ENCODE data around the gene SHC1. TPM values are rescaled to one million over a fixed set of nuclear protein-coding genes. Genes with fewer than 3 reads are reported as not detected.
A peak's percentile ranks its signal among the peaks of the same experiment; 100 is the strongest.

The SHC1 gene
- total RNA-seq, 1 experiment from 2014 or later = 107 TPM

- Histone ChIP-seq H3K36me3 (ENCODE audit: low read depth, low read length) (peaks cover 9% of the 10 kb centered on the region; the same call in 1 of the 2 replicates), H3K79me2 (ENCODE audit: low read length) (peaks cover 63% of the 10 kb centered on the region), H3K27me3 (ENCODE audit: low read length) (no peaks in the 10 kb centered on the region), H3K4me3 (ENCODE audit: low read length) (peak overlapping the region; percentile 83), H3K9me3 (ENCODE audit: low read length) (no peaks in the 10 kb centered on the region), H3K9ac (ENCODE audit: low read length) (peak overlapping the region; percentile 74), H3K27ac (ENCODE audit: low read length) (peak overlapping the region; percentile 88), H3K4me1 (ENCODE audit: insufficient read depth, low read length) (peaks cover 57% of the 10 kb centered on the region), H2AFZ (ENCODE audit: low read length) (peak overlapping the region; percentile 61), H3K9me2 (replicated peaks; ENCODE audit: low read length) (no peaks in the 10 kb centered on the region), H3F3A (ENCODE audit: low read length, unreplicated experiment) (peaks cover 4% of the 10 kb centered on the region), H3K4me2 (ENCODE audit: low read length) (peak overlapping the region; percentile 98), H4K20me1 (ENCODE audit: low read length) (0 out of 2 replicates have a peak, but pooled peaks cover 3% of the 10 kb centered on the region)
- intact Hi-C loops (cut with micrococcal nuclease) = loop anchor here (2.0 kb wide), 2 partner anchors 47 to 81 kb away; partner anchors contain the start of gene ADAM15
- TF ChIP-seq CTCF (conservative IDR thresholded peaks at IDR 0.05; ENCODE audit: low read depth, low read length) (no peak), EZH2 (IDR thresholded peaks at IDR 0.05; ENCODE audit: low read length, unreplicated experiment) (no peak), EZH2phosphoT487 (IDR thresholded peaks at IDR 0.05; ENCODE audit: borderline replicate concordance, low read length) (no peak)
- peak; percentile 59 for DNase-seq
- POLR2A ChIA-PET (ENCODE audit: unreplicated experiment) = interaction anchor here (0.7 kb wide), 1 partner anchor 30 kb away, joined by 8 read pairs; no protein-coding TSS in a partner anchor
- peak; percentile 3; the same call in 1 of the 2 replicates for ATAC-seq
- CTCF ChIA-PET = interaction anchor here (0.6 to 4.1 kb wide), 3 partner anchors 14 to 72 kb away, joined by 3 to 16 read pairs (median 5); partner anchors contain the start of gene PYGO2
- BruUV-seq (replicated peaks) = no TSS peak
Observed at GRCh38 chr1:155003766-155004351, 33.3 kb upstream of the SHC1 start.

- Histone ChIP-seq H3K4me2 (ENCODE audit: low read length) (peak overlapping the region; percentile 98), H3F3A (ENCODE audit: low read length, unreplicated experiment) (peaks cover 4% of the 10 kb centered on the region), H3K27ac (ENCODE audit: low read length) (peak overlapping the region; percentile 88), H3K79me2 (ENCODE audit: low read length) (peaks cover 57% of the 10 kb centered on the region), H3K9ac (ENCODE audit: low read length) (peak overlapping the region; percentile 74), H3K9me2 (replicated peaks; ENCODE audit: low read length) (no peaks in the 10 kb centered on the region), H3K4me1 (ENCODE audit: insufficient read depth, low read length) (peaks cover 57% of the 10 kb centered on the region), H3K4me3 (ENCODE audit: low read length) (peak overlapping the region; percentile 83), H3K9me3 (ENCODE audit: low read length) (no peaks in the 10 kb centered on the region), H2AFZ (ENCODE audit: low read length) (peak overlapping the region; percentile 61), H3K27me3 (ENCODE audit: low read length) (no peaks in the 10 kb centered on the region), H3K36me3 (ENCODE audit: low read depth, low read length) (peaks cover 9% of the 10 kb centered on the region; the same call in 1 of the 2 replicates), H4K20me1 (ENCODE audit: low read length) (0 out of 2 replicates have a peak, but pooled peaks cover 3% of the 10 kb centered on the region)
- intact Hi-C loops (cut with micrococcal nuclease) = loop anchor here (2.0 kb wide), 2 partner anchors 48 to 82 kb away; partner anchors contain the start of gene ADAM15
- ATAC-seq (no peak), DNase-seq (peak; percentile 47)
- ChIA-PET CTCF (interaction anchor here (4.1 kb wide), 1 partner anchor 14 kb away, joined by 16 read pairs; no protein-coding TSS in a partner anchor), POLR2A (ENCODE audit: unreplicated experiment) (interaction anchor here (0.5 to 0.7 kb wide), 3 partner anchors 30 to 957 kb away, joined by 3 to 8 read pairs (median 4); no protein-coding TSS in a partner anchor)
- TSS peak; percentile 56 for BruUV-seq (replicated peaks)
- TF ChIP-seq EZH2 (IDR thresholded peaks at IDR 0.05; ENCODE audit: low read length, unreplicated experiment) (no peak), EZH2phosphoT487 (IDR thresholded peaks at IDR 0.05; ENCODE audit: borderline replicate concordance, low read length) (no peak), CTCF (conservative IDR thresholded peaks at IDR 0.05; ENCODE audit: low read depth, low read length) (no peak)
Observed at GRCh38 chr1:155003227-155003765, 32.7 kb upstream of the SHC1 start.
